ENCODE data around the gene USP6NL.

GRCh38 chr10:11573497-11573896 is 38.0 kb downstream of the USP6NL start:
- TF ChIP-seq NFE2L1 (CRISPR knock-in tag; IDR thresholded peaks at IDR 0.05) (no peak), FOXK1 (CRISPR knock-in tag; IDR thresholded peaks at IDR 0.05) (no peak), PREB (CRISPR knock-in tag; IDR thresholded peaks at IDR 0.05; ENCODE audit: borderline replicate concordance) (no peak), CTCF (IDR thresholded peaks at IDR 0.05) (no peak), MLX (CRISPR knock-in tag; IDR thresholded peaks at IDR 0.05) (no peak), NFYB (CRISPR knock-in tag; conservative IDR thresholded peaks at IDR 0.05; ENCODE audit: low read depth) (no peak)
